GM18517 (cell line): ENCODE measurements around the gene STYK1.
"Not testable (repeated sequence)": the region's sequence is repeated elsewhere in the genome, so short reads cannot be mapped to it uniquely, and the experiment has no call there.

Experiments used
- ATAC-seq: cut with Tn5 transposase; IDR thresholded peaks from one replicate; pipeline ENCODE4 v1.9.1; 2021; ENCODE audit warnings: mild to moderate bottlenecking, moderate library complexity; ENCODE audit not compliant: unreplicated experiment

STYK1 gene

DNA sequence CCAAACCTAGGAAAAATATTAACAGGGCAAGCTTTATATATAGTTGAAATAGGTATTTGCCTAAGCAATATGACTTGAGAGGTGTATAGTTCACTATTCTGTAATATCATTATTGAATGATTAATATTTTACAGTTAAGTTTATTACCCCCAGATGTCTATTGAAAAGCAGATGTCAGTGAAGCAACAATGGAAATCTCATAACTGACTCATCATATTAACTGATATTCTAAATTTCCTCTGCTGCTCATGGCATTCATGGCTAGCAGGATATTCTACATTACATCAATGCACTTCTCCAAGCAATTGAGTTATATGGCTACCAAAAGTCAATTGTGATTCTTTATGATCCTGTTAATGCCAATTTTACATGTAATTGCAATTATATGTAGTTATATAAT is 50.7 kb downstream of the STYK1 start:
- ATAC-seq: no peak

DNA sequence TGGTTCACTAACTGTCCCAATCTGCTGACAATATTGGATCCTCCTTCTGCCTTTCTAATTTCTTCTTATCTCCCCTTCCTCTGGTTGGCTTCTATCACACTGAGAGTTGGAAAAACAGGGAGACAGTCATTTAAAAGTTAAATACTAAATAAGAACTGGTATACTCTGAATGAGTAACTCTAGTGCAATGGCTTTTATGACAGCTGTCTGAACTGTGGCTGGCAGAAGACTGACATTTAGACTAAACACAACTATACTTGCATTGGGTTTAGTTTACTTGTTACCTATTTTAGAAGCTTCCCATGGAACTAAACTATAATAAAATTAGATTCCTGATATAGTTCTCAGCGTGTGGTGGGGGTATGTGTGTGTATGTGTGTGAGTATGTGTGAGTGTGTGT is 52.6 kb downstream of the STYK1 start:
- no peak for ATAC-seq

DNA sequence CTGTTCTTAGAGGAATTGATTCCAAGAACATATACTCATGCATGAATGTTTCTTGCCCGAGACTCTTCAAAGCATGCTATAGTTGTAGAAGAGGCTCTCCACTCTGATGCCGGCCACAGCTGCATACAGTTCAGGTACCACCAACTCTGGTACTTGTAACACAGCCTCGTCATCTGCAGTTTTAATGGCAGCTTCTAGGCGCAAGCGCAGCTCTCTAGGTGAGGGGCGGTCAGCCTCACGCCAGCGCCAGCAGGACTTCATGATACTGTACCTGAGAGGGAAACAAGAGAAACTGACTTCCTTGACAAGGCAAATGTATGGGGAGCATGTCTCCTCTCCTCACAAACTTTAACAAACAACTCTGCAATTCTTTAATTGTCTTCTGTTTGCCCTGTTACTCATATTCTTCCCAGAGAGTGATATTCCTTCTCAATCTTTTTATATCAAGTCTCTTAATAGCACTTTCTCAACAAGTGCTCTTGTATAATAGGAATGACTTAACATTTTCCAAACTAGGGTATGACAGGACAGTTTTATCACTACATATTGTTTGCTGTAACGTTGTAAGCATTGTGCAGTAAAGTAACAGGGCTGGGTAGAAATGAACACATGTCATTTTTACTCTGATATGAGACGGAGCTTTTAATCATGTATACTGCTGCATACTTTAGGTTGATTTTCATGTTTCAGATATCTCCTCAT is 53.6 kb downstream of the STYK1 start:
- no peak for ATAC-seq

DNA sequence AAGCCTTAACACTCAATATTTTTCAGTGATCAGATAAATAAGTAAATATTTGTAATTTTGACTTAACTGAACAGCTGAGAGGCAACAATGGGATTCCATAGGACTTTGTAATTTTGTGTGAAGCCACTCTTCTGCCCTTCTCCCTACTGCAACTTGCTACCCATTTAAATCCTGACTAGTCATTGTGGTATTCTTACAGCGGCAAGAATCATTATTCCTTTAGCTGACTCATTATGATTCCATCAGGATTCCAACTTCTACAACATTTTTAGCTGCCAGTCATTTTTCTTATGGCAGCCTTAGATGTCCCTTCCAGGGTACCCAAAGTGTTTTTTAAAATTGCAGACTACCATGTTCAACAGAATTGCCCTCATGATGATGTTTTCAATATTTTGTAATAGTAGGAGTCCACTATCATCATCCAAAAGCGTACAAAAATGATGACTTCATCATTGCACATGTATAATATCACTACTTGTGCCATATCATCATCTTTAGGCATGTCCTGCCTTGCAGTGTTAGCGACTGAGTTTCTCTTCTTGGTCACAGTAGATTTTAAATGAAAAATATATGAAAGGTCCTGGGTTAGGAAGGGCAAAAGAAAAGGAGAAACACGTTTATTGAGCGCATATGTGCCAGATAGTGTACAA is 55.4 kb downstream of the STYK1 start:
- no peak for ATAC-seq

DNA sequence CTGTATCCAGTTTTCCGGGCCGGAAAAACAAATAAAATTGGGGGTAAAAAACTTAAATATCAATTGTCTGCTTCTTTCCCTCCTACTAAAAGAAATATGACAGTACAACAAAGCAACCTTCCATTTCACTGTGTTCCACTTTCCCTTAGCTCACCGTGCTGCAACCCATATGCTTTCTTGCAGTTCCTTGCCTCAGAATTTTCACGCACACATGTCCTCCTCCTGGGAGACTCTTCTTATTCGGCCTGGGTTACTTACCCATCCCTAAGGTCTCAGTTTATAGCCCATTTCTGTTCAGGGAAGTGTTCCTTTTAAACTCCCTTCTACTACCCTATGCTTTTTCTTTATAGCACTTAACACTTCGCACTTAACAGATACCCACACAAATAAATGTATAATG is 56.0 kb downstream of the STYK1 start:
- no peak for ATAC-seq

DNA sequence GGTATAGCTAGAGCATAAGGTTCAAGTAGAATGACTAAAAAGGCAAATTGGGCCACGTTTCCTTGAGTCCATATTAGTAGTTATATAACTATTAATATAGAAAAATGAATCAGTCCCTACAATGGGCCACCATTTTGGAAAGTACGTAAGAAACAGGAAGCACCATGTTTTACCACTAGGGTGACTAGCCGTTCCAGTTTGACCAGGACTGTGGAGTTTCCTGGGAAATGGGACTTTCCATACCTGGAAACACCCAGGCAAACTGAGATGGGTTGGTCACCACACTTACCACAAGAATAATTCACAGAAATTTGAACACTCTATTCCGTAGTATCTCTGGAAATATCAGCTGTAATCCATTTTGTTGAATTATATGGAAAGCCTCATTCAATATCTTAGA is 58.3 kb downstream of the STYK1 start:
- ATAC-seq: no peak

DNA sequence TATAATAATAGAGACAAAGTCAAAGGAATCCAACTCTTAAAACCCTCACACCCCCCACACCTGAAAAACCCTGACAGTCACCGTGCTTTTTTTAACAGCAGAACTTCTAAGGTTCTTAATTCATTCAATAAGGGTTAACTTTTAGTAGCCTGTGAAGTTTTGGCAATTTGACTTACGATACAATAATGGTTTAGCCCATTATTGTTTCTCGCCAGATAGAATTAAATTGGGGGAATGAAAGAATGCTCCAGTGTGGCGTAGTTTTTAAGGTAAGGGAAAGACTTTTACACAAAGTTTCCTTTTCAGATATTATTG is 59.8 kb downstream of the STYK1 start:
- no peak for ATAC-seq

DNA sequence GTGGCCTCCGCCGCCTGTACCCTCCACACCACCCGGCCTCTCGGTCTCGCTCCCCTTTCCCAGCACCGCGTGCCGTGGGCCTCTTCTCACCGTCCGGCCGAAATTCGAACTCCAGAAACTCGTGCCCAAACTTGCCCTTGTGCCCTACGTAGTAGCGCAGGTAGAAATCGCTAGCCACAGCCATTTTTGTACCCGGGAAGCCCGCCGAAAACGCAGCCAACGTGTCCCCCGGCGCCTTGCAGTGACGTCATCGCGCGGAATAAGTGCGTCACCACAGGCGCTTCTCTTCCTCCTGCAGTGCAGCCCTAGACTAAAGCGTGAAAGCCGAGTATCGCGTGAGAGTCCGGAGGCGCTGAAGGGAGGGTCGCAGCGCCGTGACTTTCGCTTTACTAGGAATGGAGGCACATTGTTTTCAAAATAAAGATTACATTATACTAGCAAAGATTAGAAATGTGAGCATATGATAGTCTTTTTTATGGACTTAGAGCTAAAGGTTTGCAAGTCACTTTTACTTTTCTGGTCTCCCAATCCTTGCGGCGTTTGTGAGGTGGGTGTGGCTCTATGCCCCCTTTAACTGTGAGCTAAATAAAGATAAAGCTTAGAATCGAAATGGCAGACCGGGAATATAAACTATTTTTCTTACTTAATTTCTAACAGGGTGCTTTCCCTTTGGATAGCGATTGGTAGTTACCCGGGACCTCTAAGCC is 60.4 kb downstream of the STYK1 start, which contains the start of gene MAGOHB:
MAGOHB (minus strand) TSS at position 261 of the 707 bp plus-strand sequence; CDS start at position 184, 77 bp downstream.
- peak; percentile 89 for ATAC-seq

DNA sequence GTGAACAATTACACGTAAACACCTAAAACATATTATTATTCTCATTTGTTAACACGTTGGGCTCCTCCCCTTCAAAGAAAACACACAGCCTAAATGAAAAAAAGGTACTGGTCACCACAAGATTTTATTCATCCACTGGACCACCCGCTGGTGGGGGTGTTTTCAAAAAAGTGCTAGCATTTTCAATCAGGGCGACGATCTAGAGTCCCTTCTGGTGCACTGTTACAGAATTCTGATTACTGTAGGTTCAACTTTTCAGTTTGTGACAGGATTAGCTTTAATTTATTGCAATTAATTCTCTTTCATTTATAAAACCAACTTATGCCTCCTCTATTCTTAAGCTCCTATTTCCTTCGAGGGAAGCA is 60.9 kb downstream of the STYK1 start:
- peak; percentile 10 for ATAC-seq

DNA sequence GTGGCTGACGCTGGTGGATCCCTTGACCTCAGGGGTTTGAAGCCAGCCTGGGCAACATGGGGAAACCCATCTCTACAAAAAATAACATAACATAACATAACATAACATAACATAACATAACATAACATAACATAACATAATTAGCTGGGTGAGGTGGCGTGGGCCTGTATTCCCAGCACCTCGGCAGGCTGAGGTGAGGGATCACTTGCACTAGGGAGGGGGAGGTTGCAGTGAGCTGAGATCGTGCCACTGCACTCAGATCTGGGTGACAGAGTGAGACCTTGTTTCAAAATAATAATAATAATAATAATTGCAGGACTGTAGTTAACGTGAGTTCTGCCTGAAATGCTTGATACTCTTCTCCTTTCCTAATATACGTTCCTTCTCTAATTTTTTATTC is 61.7 kb downstream of the STYK1 start:
- ATAC-seq: no peak

DNA sequence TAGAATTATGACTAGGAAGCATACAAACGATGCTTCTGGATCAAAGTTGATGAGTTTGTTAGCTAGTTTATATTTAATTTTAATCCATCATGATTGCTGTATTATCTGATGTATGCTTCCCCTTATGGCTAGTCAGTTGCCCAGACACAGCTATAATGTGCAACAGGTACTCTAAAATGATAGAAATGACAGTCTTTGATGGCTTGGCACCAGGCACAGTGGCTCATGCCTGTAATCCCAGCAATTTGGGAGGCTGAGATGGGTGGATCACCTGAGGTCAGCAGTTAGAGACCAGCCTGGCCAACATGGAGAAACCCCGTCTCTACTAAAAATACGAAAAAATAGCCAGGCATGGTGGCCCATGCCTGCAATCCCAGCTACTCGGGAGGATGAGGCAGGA is 62.6 kb downstream of the STYK1 start:
- ATAC-seq: not testable (repeated sequence)

DNA sequence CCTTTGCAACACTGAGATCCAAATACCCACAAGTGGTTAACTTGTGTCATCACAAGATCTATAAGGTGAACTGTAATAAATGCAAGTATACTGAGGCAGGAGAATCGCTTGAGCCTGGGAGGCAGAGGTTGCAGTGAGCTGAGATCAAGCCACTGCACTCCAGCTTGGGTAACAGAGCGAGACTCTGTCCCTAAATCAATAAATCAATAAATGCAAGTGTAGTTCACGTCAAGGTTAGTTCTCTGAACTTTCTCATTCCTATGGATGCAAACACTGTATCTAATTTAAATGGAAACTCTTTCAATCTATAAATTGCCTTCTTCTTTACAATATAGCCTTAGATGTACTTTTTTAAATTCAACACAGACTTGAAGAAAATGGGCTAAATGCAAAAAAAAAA is 63.7 kb downstream of the STYK1 start:
- no peak for ATAC-seq

DNA sequence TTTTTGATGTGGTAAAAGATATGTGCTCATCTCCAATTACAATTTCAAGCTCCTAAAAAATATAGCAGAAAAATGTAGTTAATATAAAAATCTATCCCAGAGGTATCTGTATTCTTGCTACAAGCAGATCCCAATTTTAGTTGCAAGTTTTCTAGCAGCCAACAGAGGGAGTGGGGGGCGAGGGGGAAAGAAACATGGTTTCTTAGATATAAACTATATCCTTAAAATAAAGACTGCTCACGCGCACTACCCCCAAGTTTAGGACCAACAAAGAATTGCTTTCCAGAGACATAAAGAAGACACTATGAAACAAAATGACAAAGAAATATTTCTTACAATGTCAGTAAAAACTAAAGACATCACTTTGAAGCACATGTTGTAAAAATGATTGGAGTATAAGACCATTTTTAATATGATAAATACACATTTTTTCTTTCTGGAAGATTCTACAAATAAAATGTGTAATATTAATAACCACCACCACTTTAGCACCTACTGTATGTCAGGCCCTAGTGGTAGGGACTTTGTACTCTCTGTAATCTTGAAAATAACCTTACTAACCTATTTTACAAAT is 65.9 kb downstream of the STYK1 start:
- ATAC-seq: no peak

DNA sequence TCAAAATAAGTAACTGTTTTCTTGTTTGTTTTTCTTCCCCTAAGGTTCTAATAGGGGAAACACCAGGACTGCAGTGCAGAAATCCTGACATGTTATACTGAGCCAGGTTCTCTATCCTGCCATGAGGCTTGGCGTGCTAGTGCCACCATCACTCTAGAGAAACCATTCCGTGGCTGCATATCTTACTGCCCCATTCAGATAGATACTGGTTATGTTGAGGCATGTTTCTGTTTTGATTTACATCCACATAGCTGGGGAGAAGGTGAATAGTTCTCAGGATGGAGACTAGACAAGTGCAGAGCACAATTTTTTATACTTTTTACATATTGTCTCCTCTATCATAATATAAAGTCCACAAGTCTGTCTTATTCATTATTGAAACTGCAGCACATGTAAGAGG is 72.0 kb downstream of the STYK1 start:
- no peak for ATAC-seq

DNA sequence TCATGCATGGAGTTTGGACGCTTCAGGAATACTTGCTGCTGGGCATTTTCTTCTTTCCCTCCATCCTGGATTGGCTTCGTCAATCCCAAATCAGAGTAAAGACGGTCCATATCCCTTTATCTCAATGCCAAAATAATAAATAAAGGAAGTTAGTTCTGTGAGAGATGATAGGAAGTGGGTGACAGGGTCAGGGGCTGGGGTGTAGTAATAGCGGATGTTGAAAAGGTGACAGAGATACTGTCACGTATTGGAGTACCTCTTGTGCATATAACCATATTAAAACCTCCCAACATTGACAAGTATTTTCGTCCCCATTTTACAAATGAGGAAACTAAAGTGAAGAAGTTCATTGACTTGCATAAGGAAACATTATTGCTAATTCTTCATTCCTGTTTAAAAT is 72.9 kb downstream of the STYK1 start:
- ATAC-seq: no peak

DNA sequence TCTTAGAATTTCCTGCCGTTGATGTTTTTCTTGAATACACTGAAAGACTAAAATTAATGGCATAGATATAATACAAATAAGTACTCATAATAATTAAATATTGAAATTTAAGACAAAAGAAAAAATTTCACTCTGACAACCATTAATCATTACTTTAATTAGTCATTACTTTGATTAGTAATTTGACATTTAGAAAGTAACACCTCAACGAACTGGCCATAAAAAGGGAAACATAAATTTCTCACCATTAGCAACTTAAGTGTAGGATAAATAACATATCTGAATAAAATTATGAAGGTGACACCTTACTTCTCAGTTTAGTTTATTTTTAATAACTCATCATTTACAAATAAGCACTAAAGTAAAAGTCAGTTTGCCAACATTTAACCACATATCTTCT is 78.0 kb downstream of the STYK1 start:
- ATAC-seq: no peak

DNA sequence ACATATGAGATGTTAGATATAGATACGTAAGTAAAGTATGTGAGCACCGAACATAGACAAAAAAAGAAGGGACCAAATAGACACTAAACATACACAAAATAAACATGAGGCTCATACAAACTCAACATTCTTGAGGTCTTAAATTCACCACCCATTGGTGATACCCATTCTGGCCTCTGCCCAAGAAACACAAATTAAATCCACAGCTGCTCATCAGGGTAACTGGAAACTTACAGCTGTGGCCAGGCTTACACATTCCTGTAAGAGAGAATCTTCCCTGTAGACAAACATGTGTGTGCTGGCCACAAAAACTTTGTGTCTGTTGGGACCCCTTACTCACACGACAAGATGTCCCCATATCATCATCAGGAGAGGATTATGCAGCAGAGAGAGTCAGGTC is 82.9 kb downstream of the STYK1 start:
- no peak for ATAC-seq

DNA sequence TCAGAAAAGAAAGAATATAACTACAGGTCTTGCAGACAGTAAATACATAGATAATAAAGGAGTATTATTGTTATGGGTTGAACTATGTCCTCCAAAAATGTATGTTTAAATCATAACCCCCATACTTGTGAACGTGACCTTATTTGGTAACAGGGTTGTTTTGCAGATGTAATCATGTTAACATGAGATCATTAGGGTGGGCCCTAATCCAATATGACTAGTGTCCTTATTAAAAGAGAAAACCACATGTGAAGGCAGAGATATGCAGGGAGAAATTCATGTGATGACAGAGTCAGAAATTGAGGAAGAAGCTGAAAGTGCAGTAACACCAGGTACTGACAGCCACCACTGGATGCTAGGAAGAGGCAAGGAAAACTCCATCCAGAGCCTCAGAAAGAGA is 89.4 kb downstream of the STYK1 start:
- no peak for ATAC-seq

DNA sequence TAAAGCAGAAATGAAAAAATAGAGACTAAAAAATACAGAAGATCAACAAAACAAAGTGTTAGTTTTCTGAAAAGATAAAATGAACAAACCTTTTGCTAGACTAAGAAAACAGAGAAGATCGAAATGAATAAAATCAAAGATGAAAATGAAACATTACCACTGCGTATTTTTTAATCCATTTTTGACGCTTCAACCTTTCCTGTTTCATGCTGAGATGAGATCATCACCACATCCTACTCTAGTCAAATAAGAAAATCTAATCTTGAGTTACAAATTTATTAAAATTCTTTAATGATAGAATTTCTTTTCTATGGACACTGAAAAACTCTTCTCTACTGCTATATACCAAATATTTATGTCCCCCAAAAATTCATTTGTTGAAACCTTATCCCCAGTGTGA is 91.1 kb downstream of the STYK1 start:
- no peak for ATAC-seq

DNA sequence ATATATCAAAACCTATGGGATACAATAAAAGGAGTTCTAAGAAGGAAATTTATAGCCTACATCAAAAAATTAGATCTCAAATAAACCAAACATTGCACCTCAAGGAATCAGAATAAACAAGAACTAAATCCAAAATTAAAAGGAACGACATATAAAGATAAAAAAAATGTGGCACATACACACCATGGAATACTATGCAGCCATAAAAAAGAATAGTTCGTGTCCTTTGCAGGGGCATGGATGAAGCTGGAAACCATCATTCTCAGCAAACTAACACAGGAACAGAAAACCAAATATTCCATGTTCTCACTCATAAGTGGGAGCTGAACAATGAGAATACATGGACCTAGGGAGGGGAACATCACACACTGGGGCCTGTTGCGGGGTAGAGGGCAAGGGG is 91.7 kb downstream of the STYK1 start:
- not testable (repeated sequence) for ATAC-seq

DNA sequence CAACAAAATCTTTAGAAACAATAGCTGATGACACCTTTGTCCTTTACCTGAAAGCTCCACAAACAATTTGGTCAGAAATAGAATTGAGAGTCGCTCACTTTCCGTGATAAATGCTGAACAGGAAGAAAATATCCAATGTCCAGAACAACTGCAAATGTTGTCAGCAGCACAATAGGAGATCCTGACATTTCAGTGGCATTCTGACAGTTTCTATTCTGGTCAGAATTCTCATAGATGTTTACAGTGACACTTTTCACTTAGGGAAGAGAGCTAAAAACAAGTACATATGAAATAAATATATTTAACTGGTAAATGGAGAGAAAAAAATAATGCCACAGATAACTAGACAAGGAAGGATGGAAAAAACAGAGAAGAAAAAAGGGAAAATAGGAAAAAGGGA is 99.5 kb downstream of the STYK1 start:
- no peak for ATAC-seq

DNA sequence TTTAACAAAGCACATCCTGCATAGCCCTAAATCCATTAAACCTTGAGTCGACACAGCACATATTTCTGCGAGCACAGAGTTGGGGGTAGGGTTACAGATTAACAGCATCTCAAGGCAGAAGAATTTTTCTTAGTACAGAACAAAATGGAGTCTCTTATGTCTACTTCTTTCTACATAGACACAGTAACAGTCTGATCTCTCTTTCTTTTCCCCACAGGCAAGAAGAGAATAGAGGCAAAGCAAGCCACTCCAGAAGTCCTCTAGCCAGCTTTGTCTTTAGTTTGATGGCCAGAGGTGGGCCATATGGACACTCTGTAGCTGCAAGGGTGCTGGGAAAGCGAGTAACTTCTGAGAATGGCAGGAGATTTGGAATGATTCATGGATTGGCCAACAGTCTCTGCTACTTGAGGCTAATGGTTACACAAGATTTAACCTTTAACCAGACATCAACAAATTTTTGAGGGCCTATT is 101.8 kb downstream of the STYK1 start:
- not testable (repeated sequence) for ATAC-seq
